HepG2 (cell line): ENCODE measurements around the gene RETREG2. TPM values are rescaled to one million over a fixed set of nuclear protein-coding genes. Genes with fewer than 3 reads are reported as not detected.

Experiments used
- ARID5B ChIP-seq: IDR thresholded peaks from 2 replicates; pipeline ENCODE4 v1.4.0; 2020; ENCODE audit warnings: mild to moderate bottlenecking, missing genetic modification reagents
- ATF7-NPFF ChIP-seq: sonication (generic); formaldehyde crosslinking; IDR thresholded peaks from 2 replicates; pipeline ENCODE4 v1.8.1; 2023; ENCODE audit warnings: mild to moderate bottlenecking, low read depth, missing genetic modification reagents, moderate library complexity
- CC2D1A ChIP-seq: sonication (generic); formaldehyde crosslinking; IDR thresholded peaks from 2 replicates; pipeline ENCODE4 v1.8.1; 2023; ENCODE audit warnings: mild to moderate bottlenecking, missing genetic modification reagents
- CERS6 ChIP-seq: sonication (generic); formaldehyde crosslinking; IDR thresholded peaks from 2 replicates; pipeline ENCODE4 v1.5.0; 2020; ENCODE audit warnings: missing genetic modification reagents
- DMAP1 ChIP-seq: IDR thresholded peaks from 2 replicates; pipeline ENCODE4 v1.6.1; 2016
- ELK4 ChIP-seq: sonication (generic); formaldehyde crosslinking; IDR thresholded peaks from 2 replicates; pipeline ENCODE4 v1.9.0; 2021; ENCODE audit warnings: missing genetic modification reagents, borderline replicate concordance
- GABPB1 ChIP-seq: IDR thresholded peaks from 2 replicates; pipeline ENCODE4 v1.6.1; 2016; ENCODE audit warnings: mild to moderate bottlenecking, missing genetic modification reagents, moderate library complexity, missing compliant biosample characterization
- IKZF4 ChIP-seq: sonication (generic); formaldehyde crosslinking; IDR thresholded peaks from 2 replicates; pipeline ENCODE4 v1.5.1; 2020; ENCODE audit warnings: borderline replicate concordance, mild to moderate bottlenecking, low read depth, missing genetic modification reagents; ENCODE audit errors: not compliant biosample characterization
- KAT2B ChIP-seq: fragments of 150-350 bp; IDR thresholded peaks from 2 replicates; pipeline ENCODE4 v1.6.1; 2014; ENCODE audit warnings: low read depth, low read length, borderline replicate concordance
- KDM5B ChIP-seq: sonication (generic); formaldehyde crosslinking; IDR thresholded peaks from 2 replicates; pipeline ENCODE4 v1.4.0; 2020; ENCODE audit warnings: missing genetic modification reagents, mild to moderate bottlenecking, borderline replicate concordance
- MXD4 ChIP-seq: IDR thresholded peaks from 2 replicates; pipeline ENCODE4 v1.6.1; 2016; ENCODE audit warnings: mild to moderate bottlenecking, missing biosample characterization, missing genetic modification reagents
- NR1H2 ChIP-seq: sonication (generic); formaldehyde crosslinking; IDR thresholded peaks from 2 replicates; pipeline ENCODE4 v1.8.1; 2022; ENCODE audit warnings: low read depth, missing genetic modification reagents, borderline replicate concordance
- PLRG1 ChIP-seq: fragments of 450-650 bp; conservative IDR thresholded peaks from 2 replicates; pipeline ENCODE4 v1.6.1; 2016
- PRMT3 ChIP-seq: sonication (generic); formaldehyde crosslinking; IDR thresholded peaks from 2 replicates; pipeline ENCODE4 v1.8.1; 2022; ENCODE audit warnings: low read depth, mild to moderate bottlenecking, moderate library complexity, missing genetic modification reagents, borderline replicate concordance
- SMYD3 ChIP-seq: sonication (generic); formaldehyde crosslinking; IDR thresholded peaks from 2 replicates; pipeline ENCODE4 v1.8.1; 2023; ENCODE audit warnings: mild to moderate bottlenecking, missing genetic modification reagents
- ZBTB49 ChIP-seq: sonication (generic); formaldehyde crosslinking; IDR thresholded peaks from 2 replicates; pipeline ENCODE4 v1.4.0; 2020; ENCODE audit warnings: missing genetic modification reagents, borderline replicate concordance
- ZNF205 ChIP-seq: IDR thresholded peaks from 2 replicates; pipeline ENCODE4 v1.6.1; 2018; ENCODE audit warnings: missing biosample characterization, missing genetic modification reagents
- ZNF230 ChIP-seq: sonication (generic); formaldehyde crosslinking; IDR thresholded peaks from 2 replicates; pipeline ENCODE4 v1.4.0; 2020; ENCODE audit warnings: mild to moderate bottlenecking, missing genetic modification reagents
- ZNF251 ChIP-seq: sonication (generic); formaldehyde crosslinking; IDR thresholded peaks from 2 replicates; pipeline ENCODE4 v1.9.0; 2021; ENCODE audit warnings: mild to moderate bottlenecking, missing genetic modification reagents
- ZNF549 ChIP-seq: sonication (generic); formaldehyde crosslinking; IDR thresholded peaks from 2 replicates; pipeline ENCODE4 v1.5.0; 2020; ENCODE audit warnings: missing genetic modification reagents
- ZNF552 ChIP-seq: sonication (generic); formaldehyde crosslinking; IDR thresholded peaks from 2 replicates; pipeline ENCODE4 v1.9.0; 2022; ENCODE audit warnings: missing genetic modification reagents, mild to moderate bottlenecking, borderline replicate concordance
- polyA plus RNA-seq, 8 experiments: library from polyadenylated mRNA; depleted of rRNA in 3 of 8; stranded (reverse) in 7 of 8; unstranded in 1 of 8; fragments of >200 nt; fragmentation: Illumina TruSeq in 4 of 8; extraction: Trizol in 4 of 8; gene quantifications; 2 replicates each; pipeline versions ENCODE4 v1.2.1 to v1.2.3, GENCODE V29; 2011 to 2016; ENCODE audit warnings: low read depth in 4 of 8, missing spikeins in 1 of 8, mixed read lengths in 1 of 8; ENCODE audit not compliant: insufficient read depth in 1 of 8
- total RNA-seq, 5 experiments: library from RNA; depleted of rRNA; stranded (reverse); fragments of >200 nt; fragmentation: Illumina TruSeq; extraction: Trizol; gene quantifications; 2 replicates each; pipeline ENCODE4 v1.2.3, GENCODE V29; 2016; ENCODE audit warnings: low read depth in 1 of 5

Gene RETREG2
- total and polyA plus RNA-seq, 2 of the 13 experiments (the other 11 are each of a cell fraction or from before 2014, with no cell fraction given), result 86.0 to 134 TPM

- TF ChIP-seq ARID5B (CRISPR knock-in tag) (no peak; the same call in none of the 2 replicates), ZNF205 (CRISPR knock-in tag) (0 out of 2 replicates have a peak, but pooled peaks have one; percentile 28), ZNF251 (CRISPR knock-in tag) (no peak), ELK4 (CRISPR knock-in tag) (no peak), DMAP1 (CRISPR knock-in tag) (peak; percentile 62; the same call in 1 of the 2 replicates), ZBTB49 (CRISPR knock-in tag) (no peak), SMYD3 (CRISPR knock-in tag) (peak; percentile 51; the same call in 1 of the 2 replicates), PRMT3 (CRISPR knock-in tag) (no peak; the same call in 1 of the 2 replicates), CERS6 (CRISPR knock-in tag) (no peak), ZNF230 (CRISPR knock-in tag) (peak; percentile 94), KAT2B (no peak), PLRG1 (no peak), ZNF552 (peak; percentile 88; the same call in 1 of the 2 replicates), ZNF549 (CRISPR knock-in tag) (no peak), CC2D1A (CRISPR knock-in tag) (no peak), MXD4 (CRISPR knock-in tag) (peak; percentile 62; the same call in 1 of the 2 replicates), KDM5B (peak; percentile 93), ATF7-NPFF (peak; percentile 96), IKZF4 (CRISPR knock-in tag) (no peak), NR1H2 (CRISPR knock-in tag) (no peak), GABPB1 (peak; percentile 72)
Observed at GRCh38 chr2:219206328-219207133, 28.5 kb downstream of the RETREG2 start, which contains the start of gene ZFAND2B (continued).
